ENCODE measurements around the gene TRMT61A.
"Not testable (repeated sequence)": the region's sequence is repeated elsewhere in the genome, so short reads cannot be mapped to it uniquely, and the experiment has no call there.

Gene TRMT61A

DNA sequence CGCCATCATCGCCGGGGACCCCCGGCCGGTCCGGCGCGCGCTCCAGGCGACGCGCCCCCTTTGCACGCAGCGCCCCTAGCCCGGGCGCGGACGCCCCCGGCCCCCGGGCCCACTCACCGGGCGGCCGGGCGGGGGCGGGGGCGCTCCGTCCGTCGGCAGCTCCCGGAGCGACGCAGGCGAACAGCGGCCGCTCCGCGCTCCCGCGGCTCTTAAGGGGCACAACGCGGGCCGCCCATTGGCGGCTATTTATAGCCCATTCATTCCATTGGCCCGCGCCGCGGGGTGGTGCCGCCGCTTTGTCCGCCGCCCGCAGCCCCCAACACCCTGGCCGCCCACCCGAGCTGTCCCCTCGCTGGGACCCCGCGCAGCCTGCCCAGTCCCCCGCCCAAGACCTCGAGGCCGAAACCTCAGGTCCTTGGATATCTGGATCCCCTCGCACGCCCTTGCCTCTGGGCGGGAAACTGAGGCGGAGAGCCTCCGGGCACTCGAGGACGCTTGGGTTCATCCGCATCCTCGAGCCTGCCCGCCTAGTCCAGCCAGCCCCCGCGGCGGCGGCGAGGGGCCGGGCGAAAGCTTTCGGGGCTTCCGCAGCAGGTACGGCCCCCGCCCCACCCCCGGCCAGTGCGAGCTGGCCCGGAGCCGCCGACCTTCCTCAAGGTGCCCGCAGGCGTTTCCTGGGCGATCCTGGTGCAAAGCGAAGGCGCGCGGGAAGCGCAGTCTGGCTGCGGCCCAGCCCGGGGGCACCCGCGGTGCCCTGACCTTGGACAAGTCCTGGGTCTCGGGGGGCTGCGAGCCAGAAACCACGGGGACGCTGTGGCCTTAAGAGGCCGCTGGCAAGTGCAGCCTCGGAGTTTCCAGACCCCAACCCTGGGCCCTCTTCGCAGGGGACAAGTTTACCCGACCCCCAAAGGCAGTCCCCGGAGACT, 6.1 kb upstream of the TRMT61A start, which contains the start of gene CKB:
TSS of gene CKB (minus strand) at position 182 of the 926 bp plus-strand sequence. CDS start 337 bp downstream, outside the sequence.
- no peak for DNase-seq (ENCODE audit: low read depth)

DNA sequence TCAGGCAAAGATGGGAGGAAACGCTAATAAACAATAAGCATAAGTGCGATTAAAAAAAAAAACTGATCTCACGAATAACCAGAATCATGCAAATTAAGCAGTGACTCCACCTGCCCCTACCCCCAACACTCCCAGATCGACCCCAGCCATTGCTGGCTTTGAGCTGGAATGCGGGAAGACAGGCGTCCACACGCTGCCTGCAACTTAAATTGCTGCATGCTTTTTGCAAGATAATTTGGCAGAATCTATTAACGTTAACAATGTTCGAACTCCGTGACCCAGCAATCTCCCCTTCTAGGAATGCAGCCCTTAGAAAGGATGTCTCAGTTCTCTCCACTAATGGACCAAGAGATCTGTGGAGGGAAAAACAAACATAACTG, 5.4 kb upstream of the TRMT61A start:
- DNase-seq (ENCODE audit: low read depth), result no peak

DNA sequence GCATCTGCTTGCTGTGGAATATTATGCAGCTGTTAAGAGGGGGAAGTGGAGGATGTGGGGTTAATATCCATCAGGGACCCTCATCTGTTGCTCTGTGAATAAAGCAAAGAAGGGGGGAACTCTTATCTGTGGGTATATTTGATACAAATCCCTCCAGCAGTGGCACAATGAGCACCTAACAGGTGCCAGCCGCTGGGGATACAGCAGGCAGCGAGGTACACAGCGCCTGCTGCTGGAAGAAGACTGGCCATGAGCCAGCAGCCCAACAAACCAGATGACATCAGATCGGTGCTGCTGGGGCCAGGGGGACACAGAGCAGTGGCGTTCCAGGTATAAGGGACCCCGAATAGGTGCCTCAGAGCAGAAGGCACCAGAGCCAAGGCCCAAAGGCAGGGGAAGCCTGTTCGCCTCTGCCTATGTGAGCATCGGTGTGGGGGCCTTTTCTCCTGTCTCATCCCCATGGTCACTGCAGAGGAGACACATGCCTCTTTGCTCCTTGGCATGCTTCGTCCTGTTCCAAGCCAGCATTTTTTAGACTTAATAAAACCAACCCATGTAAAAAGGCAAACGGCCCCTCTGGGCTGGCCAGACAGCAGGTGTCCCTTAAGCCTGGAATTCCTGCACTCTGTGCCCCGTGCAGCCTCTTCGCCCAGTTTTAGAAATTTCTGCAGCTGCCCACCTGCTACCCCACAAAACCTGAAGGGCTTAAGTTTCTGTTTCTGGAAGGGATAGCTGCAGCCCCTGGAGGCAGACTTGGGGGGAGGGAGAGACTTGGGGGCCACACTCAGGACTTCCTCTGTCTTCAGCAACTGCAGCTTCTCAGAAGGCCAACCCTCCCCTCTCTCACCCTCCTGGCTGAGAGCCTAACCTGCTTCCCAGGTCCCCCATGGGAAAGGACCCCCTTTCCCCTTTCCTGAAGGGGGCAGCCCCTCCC, 4.7 kb upstream of the TRMT61A start:
- DNase-seq (ENCODE audit: low read depth), result no peak

DNA sequence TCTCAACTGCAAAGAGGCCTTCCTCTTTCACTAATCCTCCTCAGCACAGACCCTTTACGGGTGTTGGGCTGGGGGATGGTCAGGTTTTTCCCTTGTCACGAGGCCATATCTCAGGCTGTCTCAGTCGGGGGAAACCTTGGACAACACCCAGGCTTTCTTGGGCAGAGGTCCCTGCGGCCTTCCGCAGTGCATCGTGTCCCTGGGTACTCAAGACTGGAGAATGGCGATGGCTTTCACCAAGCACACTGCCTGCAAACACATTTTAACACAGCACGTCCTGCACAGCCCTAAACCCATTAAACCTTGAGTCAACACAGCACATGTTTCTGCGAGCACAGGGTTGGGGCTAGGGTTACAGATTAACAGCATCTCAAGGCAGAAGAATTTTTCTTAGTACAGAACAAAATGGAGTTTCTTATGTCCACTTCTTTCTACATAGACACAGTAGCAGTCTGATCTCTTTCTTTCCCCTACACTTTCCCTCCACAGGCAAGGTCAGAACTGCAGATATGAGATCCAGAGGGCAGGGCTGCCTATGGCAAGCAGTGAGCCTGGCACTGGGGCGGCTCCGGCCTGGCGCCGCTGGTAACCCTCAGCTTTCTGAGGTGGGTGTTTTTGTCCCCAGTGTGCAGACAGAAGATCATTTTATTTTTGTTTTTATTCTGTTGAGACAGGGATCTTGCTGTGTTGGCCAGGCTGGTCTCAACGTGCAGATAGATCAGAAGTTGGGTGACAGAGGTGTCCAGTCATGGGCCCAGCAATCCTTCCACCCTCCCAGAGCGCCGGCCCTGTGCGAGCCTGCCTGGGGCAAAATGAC, 3.4 kb upstream of the TRMT61A start:
- DNase-seq (ENCODE audit: low read depth), result not testable (repeated sequence)

DNA sequence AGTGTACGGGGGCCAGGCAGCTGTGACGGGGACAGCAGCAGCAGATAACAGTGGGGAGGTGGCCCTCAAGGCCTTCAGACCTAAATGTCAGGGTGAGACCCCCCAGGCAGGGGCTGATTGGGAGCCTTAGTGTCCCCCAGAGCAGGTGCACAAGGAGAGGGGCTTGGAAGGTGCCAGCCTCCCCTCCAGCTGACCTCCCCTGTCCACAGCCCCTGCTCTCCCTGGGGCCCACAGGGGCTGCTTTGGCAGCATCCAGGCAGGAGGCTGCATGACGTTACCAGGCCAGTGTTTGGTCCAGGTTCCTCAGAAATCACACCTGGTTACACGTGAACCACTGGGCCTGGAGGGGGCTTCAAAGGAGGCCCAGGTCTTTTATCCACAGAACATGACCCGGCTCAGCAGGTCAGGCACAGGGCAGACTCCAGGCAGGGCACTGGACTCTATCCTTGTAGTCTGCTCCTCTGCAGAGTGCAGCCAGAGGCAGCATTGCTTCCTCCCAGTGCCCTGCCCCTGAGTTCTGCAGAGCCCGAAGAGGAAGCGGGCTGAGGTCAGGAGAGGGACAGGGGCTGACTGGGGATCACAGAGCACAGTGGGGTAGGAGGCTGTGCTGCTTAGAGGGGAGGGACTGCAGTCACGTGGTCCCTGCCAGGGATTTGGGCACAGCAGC, 2.6 kb upstream of the TRMT61A start:
- no peak for DNase-seq (ENCODE audit: low read depth)

DNA sequence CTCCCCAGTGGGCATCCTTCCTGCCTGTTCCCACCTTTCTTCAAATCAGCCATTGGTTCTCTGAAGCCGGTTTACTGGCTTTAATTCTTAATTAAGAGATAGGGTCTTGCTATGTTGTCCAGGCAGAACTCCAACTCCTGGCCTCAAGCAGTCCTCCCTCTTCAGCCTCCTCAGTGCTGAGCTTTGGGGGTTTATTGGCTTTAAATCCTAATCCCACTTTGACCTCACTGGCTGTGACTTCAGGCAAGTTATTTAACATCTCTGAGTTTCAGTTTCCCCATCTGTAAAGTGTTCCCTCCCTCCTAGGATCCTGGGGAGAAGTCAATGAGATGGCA, 2.1 kb upstream of the TRMT61A start:
- no peak for DNase-seq (ENCODE audit: low read depth)

DNA sequence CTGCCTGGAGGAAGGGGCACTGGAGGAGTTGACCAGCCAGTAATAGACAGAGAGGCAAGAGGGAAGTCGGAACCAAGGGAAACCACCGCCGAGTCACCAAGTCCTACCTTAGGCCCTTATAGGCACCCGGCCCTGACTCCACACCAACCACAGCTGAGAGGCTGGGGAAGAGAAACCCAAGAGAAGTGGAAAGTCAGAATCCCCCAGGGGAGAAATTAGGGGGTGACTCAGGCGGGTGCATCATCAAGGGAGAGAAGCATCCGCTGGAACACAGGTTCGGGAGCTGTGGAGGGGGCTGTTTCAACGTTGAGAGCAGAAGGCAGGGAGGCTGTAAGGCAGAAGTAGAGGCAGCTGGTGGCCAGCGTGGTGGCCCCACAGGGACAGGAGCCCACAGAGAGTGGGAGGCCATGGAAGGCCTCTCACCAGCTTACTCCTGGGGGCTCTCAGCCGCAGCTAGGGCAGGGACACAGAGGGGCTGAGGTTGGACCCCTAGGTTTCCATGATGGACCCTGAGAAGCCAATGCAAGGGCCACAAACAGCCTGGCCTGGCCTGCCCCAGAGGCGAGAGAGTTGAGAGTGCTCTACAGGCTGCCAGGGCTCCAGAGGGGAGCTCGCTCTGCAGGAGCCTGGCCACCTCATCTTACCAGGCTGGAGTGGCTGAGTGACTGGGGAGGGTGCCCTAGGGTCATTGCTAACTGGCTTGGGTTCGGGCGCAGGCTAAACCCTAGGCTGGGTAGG, 1.4 kb upstream of the TRMT61A start:
- DNase-seq (ENCODE audit: low read depth), result no peak

DNA sequence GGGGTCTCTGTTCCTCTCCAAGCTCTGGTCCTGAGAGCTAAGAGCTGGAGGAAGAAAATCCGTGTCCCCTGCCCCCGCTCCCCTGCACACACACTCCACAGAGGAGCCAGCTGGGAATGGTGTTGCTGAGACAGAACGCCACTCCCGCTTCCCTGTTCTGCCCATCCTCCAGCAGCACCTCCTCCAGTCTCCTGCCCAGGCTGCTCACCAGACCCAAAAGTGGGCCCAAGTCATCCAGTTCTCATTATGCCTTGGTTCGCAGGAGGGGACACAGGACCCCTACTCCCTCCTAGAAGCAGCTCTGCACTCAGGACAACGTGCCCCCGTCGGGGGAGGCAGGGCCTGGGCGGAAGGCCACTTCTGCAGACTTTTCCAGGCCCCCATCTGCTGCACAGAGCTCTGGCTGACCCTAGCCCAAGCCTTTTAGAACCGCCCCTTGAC, 830 bp upstream of the TRMT61A start:
- no peak for DNase-seq (ENCODE audit: low read depth)

DNA sequence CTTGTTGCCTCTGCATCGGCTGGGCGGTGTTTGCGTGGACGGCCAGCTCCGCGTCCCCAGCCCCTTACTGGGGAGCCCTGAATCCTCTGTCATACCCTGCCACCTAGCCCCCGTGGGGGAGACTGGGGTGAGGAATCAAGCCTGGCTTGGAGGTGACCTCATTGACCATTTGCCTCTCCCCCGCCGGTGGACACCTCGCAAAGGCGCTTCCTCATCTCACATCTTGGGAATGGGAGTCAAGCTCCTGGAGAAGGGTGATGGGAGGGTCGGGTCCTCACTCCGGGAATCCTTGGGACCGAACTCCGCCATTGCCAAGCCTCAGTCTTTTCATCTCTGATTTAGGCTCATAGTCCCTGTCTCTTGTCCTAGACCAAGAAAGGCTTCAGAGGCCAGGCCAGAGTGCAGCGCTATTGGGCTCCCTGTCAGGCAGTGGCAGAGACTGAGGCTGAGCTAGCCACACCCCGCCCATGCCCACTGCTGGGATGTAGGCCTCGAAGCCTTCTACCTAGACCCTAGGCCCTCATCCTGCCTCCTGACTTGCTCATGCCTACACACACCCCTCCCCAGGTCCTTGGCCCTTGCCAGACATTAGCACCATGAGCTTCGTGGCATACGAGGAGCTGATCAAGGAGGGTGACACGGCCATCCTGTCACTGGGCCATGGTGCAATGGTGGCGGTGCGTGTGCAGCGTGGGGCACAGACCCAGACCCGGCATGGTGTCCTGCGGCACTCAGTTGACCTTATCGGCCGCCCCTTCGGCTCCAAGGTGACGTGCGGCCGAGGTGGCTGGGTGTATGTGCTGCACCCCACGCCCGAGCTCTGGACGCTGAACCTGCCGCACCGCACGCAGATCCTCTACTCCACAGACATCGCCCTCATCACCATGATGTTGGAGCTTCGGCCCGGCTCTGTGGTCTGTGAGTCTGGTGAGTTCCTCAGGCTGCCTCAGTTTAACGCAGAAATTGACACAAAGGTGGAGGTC, 678 bp downstream of the TRMT61A start:
- DNase-seq (ENCODE audit: low read depth), result no peak

DNA sequence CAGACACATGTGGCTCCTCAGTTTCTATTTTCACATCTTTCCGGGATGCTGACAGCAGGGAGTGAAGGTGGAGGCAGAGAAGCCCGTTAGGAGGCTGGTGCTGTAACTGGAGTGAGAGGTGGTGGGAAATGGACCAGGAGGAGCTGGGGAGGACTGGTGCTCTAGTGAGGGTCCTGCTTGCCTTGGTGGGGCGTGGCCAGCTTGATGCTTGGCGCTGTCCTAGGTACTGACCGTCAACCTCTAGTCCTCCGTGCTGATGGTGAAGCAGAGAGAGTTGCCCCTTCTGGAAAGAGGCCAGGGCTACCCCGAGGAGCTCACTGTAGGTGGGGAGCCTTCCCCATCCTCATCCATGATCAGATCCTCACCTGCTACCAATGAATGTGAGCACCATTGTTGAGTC, 1.4 kb downstream of the TRMT61A start:
- DNase-seq (ENCODE audit: low read depth), result no peak

DNA sequence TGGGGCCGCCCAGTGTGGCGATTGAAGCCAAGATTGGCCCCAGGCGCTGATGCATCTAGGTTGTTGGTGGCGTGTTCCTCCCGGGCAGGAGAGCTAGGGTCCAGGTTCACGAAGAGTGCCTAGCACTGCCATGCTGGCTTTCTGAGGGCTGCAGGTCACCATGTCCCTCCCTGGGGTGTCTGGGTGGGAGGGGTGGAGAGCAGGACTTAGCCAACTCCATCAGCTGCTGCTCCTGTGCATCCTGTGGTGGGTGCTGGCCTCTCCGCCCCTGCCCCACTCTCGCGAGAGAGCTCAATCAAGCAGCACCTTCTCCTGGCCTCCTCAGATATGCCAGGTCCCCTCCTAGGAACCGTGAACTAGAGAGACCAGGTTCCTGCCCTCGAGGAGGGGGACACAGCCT, 1.8 kb downstream of the TRMT61A start:
- DNase-seq (ENCODE audit: low read depth), result no peak

DNA sequence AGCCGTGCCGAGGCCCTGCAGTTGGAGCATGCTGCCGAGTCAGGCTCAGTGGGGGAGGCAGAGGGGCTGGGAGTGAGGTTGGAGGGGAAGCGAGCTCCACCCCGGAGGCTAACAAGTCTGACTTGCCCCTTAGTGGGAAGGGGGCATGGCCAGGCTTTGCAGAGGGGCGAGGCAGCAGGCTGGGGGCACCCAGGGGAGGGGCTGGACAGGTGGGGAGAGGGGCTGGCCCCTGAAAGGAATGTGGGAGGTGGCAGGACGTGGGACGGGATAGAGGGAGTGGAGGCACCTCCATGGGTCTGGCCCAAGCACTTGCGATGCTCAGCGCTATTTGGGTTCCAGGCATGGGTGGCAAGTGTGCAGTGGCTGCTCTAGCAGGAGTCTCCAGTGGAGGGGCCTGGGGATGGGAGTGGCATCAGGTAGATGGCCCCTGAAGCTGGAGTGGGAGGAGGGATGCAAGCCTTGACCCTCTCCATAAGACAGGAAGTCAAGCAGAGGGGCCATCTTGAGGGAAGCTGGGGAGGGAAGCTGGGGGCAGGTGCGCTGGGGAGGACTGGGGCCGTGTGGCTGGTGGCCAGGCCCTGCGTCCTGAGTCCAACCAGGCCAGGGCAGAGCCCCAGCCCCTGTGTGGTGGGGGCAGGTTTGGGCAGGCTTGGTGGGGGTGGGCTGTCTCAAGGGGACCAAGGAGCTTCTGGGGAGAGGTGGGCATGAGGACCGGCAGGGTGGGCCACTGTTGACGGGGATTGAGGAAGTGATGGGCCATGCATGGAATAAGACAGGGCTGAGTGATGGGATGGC, 2.6 kb downstream of the TRMT61A start:
- no peak for DNase-seq (ENCODE audit: low read depth)

DNA sequence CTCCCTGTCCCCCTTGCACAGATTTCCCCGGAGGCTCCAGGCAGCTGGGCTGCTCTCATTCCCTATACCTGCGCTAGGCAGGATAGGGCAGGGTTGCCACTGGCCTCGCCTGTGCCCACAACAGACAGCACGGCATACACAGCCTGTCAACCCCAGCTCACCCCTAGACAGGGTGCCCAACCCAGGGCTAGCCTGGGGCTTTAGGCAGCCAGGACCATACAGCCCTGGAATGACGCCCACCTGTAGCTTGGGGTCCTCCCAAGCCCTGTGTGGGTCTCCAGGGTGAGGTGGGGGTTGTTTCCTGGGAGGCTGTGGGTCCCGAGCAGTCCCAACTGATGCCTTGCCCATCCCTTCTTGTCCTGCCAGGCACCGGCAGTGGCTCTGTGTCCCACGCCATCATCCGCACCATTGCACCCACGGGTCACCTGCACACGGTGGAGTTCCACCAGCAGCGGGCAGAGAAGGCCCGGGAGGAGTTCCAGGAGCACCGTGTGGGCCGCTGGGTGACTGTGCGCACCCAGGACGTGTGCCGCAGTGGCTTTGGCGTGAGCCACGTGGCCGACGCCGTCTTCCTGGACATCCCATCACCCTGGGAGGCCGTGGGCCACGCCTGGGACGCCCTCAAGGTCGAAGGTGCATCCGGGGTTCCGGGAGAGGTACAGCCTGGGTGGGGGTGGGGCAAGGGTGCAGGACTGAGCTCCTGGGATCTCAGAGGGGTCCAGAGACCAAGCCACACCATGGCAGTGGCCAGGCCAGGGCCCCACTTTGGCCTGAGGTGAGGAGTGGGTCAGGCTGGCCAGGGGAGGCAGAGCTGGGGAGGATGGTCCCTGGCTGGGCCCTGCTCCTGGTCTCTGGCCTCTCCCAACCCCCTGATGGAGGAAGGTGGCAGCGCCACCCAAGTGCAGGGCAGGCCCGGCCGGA, 3.5 kb downstream of the TRMT61A start:
- no peak for DNase-seq (ENCODE audit: low read depth)

DNA sequence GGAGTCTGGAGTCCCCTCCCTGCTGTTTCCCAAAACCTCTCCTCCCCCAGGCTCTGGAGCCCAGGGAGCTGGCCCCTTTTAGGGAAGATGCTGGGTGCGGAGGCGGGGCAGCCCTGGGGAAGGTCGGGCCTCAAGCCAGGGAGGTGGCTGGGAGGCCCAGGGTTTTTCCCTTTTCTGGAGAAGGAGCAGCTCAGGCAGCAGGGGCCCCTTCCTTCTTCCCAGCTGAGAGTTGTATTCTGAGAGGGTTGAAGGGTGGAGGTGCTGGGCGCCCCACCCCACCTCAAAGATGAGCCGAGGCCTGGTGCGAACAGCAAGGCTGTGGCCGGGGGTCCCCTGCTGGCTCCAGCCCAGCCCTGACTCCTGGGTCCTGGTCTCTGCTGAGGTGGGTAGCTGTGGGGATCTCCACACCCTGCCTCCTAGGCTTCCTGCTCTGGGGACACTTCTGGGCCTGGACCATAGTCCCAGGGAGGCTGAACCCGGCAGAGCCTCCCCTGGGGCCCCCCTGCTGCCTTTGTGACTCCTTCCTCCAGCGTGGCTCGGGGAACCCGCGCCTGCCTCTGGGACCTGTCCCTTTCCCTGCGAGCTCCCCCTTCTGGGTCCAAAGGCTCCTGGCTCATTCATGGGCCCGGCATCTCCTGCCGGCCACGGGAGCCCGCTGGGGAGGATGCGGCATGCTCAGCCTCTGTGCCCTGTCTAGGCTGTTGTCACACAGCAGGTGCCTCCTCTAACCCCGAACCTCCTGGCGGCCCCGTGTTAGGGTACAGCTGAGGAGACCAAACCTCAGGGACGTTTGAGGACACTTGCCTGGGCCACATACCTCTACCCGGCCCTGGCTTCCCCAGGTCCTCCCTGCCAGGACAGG, 4.4 kb downstream of the TRMT61A start:
- DNase-seq (ENCODE audit: low read depth), result no peak

DNA sequence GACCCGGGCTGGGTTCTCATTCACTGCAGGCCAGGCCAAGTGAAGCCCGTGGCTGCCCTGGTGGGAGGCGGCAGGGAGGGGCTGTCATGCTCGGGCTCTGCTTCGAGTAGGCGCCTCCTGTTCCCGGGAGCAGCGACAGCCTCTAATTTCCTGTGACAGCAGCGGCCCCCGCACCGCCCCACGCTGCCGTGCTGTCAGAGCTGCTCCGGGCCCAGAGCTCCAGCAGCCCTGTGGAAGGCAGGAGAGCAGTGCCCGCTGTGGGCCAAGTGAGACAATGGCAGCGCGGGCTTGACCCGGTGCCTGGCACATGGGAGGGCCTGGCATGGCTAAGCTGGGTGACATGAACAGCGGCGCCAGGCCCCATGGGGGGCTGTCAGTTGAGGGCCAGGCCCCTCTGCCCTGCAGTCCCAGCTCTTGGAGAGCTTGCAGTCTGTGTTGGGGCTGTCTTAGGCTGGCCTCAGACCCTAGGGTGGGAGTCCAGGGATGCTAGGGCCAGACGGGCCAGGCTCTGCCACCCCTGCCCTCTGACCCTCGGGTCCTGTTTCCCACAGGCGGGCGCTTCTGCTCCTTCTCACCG, 5.1 kb downstream of the TRMT61A start:
- no peak for DNase-seq (ENCODE audit: low read depth)

DNA sequence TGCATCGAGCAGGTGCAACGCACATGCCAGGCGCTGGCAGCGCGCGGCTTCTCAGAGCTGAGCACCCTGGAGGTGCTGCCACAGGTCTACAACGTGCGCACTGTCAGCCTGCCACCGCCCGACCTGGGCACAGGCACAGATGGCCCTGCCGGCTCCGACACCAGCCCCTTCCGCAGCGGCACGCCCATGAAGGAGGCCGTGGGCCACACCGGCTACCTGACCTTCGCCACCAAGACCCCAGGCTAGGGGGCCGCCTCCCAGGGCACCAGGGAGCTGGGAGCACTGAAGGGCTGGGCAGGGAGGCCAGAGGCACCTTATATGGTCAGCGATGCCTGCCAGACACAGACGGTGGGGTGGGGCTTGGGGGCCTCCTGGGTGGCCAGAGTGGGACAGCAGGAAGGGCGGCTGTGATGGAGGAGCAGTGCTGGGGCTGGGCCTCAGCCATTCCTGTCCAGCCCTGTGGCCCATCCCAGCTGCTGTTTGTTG, 5.6 kb downstream of the TRMT61A start:
- no peak for DNase-seq (ENCODE audit: low read depth)

All from T follicular helper cell (primary cell).